IMR-90 (cell line): ENCODE results near the gene SLC2A1. TPM values are rescaled to one million over a fixed set of nuclear protein-coding genes. Genes with fewer than 3 reads are reported as not detected.

ENCODE experiments used
- ATAC-seq: fragments of 200-7000 bp; cut with Tn5 transposase; 2 replicates; pipeline ENCODE4 v1.9.1; 2020; ENCODE audit warnings: low read depth, mild to moderate bottlenecking, moderate library complexity
- BruUV-seq: library from RNA; stranded (reverse); fragments of 400-500 nt; replicated peaks from 2 replicates; lab custom pipeline; 2021; lab: Mats Ljungman, UMichigan
- CTCF ChIA-PET: fragments of 300-600 bp; formaldehyde crosslinking; extraction: SDS; loops from one replicate; lab custom pipeline; 2021; ENCODE audit warnings: antibody characterized with exemption; lab: Yijun Ruan, JAX
- POLR2A ChIA-PET: fragments of 300-600 bp; sonication (Branson Sonifier 250); formaldehyde crosslinking; loops from one replicate; lab custom pipeline; 2022; ENCODE audit warnings: antibody characterized with exemption; ENCODE audit not compliant: unreplicated experiment; lab: Charles Lee
- DNase-seq: peaks from one replicate; pipeline ENCODE4 v3.0.0; 2013
- H2AFZ ChIP-seq: replicated peaks from 2 replicates; pipeline ENCODE3; 2013; ENCODE audit warnings: low read length, mild to moderate bottlenecking; ENCODE audit not compliant: poor library complexity
- H2AK5ac ChIP-seq: 2 replicates; pipeline ENCODE4 v1.6.1; 2013; ENCODE audit warnings: low read depth, low read length, inconsistent platforms
- H2AK9ac ChIP-seq: replicated peaks from 2 replicates; pipeline ENCODE3; 2013; ENCODE audit warnings: mild to moderate bottlenecking, low read depth, low read length, moderate library complexity; ENCODE audit not compliant: poor library complexity
- H2BK120ac ChIP-seq: 2 replicates; pipeline ENCODE4 v1.6.1; 2013; ENCODE audit warnings: low read depth, low read length, inconsistent platforms
- H2BK15ac ChIP-seq: 3 replicates; pipeline ENCODE4 v1.6.1; 2013; ENCODE audit warnings: low read depth, low read length, inconsistent platforms
- H2BK20ac ChIP-seq: 2 replicates; pipeline ENCODE4 v1.6.1; 2013; ENCODE audit warnings: low read depth, mild to moderate bottlenecking, inconsistent platforms, low read length, moderate library complexity
- H2BK5ac ChIP-seq: 2 replicates; pipeline ENCODE4 v1.6.1; 2013; ENCODE audit warnings: mild to moderate bottlenecking, low read depth, low read length, inconsistent platforms; ENCODE audit not compliant: poor library complexity, severe bottlenecking
- H3K14ac ChIP-seq: replicated peaks from 2 replicates; pipeline ENCODE4 v1.6.1; 2013; ENCODE audit warnings: low read depth, low read length, inconsistent platforms
- H3K18ac ChIP-seq: 2 replicates; pipeline ENCODE4 v1.6.1; 2013; ENCODE audit warnings: low read depth, low read length, control low read depth
- H3K23ac ChIP-seq: 2 replicates; pipeline ENCODE4 v1.6.1; 2013; ENCODE audit warnings: low read depth, low read length, inconsistent platforms
- H3K27ac ChIP-seq: 2 replicates; pipeline ENCODE4 v1.5.1; 2013; ENCODE audit warnings: mild to moderate bottlenecking, control low read depth, low read length; ENCODE audit not compliant: insufficient read depth
- H3K27me3 ChIP-seq: 2 replicates; pipeline ENCODE4 v1.6.1; 2013; ENCODE audit warnings: low read length; ENCODE audit not compliant: control insufficient read depth, insufficient read depth
- H3K36me3 ChIP-seq: 2 replicates; pipeline ENCODE4 v1.6.1; 2013; ENCODE audit warnings: low read length, mixed read lengths; ENCODE audit not compliant: control insufficient read depth, insufficient read depth
- H3K4ac ChIP-seq: 2 replicates; pipeline ENCODE4 v1.6.1; 2013; ENCODE audit warnings: low read depth, low read length, inconsistent platforms
- H3K4me1 ChIP-seq: 2 replicates; pipeline ENCODE4 v1.6.1; 2013; ENCODE audit warnings: low read length, mixed read lengths; ENCODE audit not compliant: control insufficient read depth, insufficient read depth
- H3K4me2 ChIP-seq: 2 replicates; pipeline ENCODE4 v1.6.1; 2013; ENCODE audit warnings: low read depth, mild to moderate bottlenecking, control low read depth, low read length, moderate library complexity
- H3K4me3 ChIP-seq: 2 replicates; pipeline ENCODE4 v1.5.1; 2013; ENCODE audit warnings: low read depth, mild to moderate bottlenecking, control low read depth, low read length, moderate library complexity; ENCODE audit not compliant: insufficient read depth
- H3K56ac ChIP-seq: 2 replicates; pipeline ENCODE4 v1.6.1; 2013; ENCODE audit warnings: low read length, inconsistent platforms; ENCODE audit not compliant: insufficient read depth; ENCODE audit errors: extremely low read depth
- H3K79me1 ChIP-seq, 2 experiments: 2 replicates each; pipeline ENCODE4 v1.6.1; 2013; ENCODE audit warnings: low read length in 2 of 2, inconsistent platforms in 1 of 2, low read depth in 1 of 2
- H3K9ac ChIP-seq: 2 replicates; pipeline ENCODE4 v1.6.1; 2013; ENCODE audit warnings: low read depth, low read length, control low read depth
- H3K9me1 ChIP-seq: 2 replicates; pipeline ENCODE4 v1.6.1; 2013; ENCODE audit warnings: low read length, inconsistent platforms; ENCODE audit not compliant: insufficient read depth
- H3K9me3 ChIP-seq: 2 replicates; pipeline ENCODE4 v1.6.1; 2013; ENCODE audit warnings: low read length; ENCODE audit not compliant: control insufficient read depth, insufficient read depth
- H4K20me1 ChIP-seq: 2 replicates; pipeline ENCODE4 v1.6.1; 2013; ENCODE audit warnings: low read length, inconsistent platforms; ENCODE audit not compliant: insufficient read depth
- H4K5ac ChIP-seq: 2 replicates; pipeline ENCODE4 v1.6.1; 2013; ENCODE audit warnings: mild to moderate bottlenecking, low read depth, low read length, control low read depth
- H4K8ac ChIP-seq, 2 experiments: 2 replicates each; pipeline ENCODE4 v1.6.1; 2013; ENCODE audit warnings: low read depth in 2 of 2, low read length in 2 of 2, control low read depth in 1 of 2, inconsistent platforms in 1 of 2
- H4K91ac ChIP-seq: 2 replicates; pipeline ENCODE4 v1.6.1; 2013; ENCODE audit warnings: low read depth, low read length, inconsistent platforms; ENCODE audit not compliant: insufficient read depth
- CHD1 ChIP-seq: IDR thresholded peaks from 2 replicates; pipeline ENCODE4 v1.6.1; 2012; ENCODE audit warnings: low read depth, low read length, improper control_type of control experiment
- ELK1 ChIP-seq: fragments of 150-350 bp; IDR thresholded peaks from 2 replicates; pipeline ENCODE4 v1.6.1; 2016; ENCODE audit warnings: low read depth, mild to moderate bottlenecking, low read length, moderate library complexity, borderline replicate concordance
- FOS ChIP-seq: fragments of 150-350 bp; IDR thresholded peaks from 2 replicates; pipeline ENCODE4 v1.6.1; 2016; ENCODE audit warnings: low read depth, low read length
- MAZ ChIP-seq: IDR thresholded peaks from 2 replicates; pipeline ENCODE4 v1.6.1; 2012; ENCODE audit warnings: low read depth, mild to moderate bottlenecking, low read length, improper control_type of control experiment, moderate library complexity, borderline replicate concordance
- NFE2L2 ChIP-seq: fragments of 150-350 bp; IDR thresholded peaks from 2 replicates; pipeline ENCODE4 v1.6.1; 2016; ENCODE audit warnings: low read depth, mild to moderate bottlenecking, low read length
- RAD21 ChIP-seq: IDR thresholded peaks from 2 replicates; pipeline ENCODE4 v1.6.1; 2012; ENCODE audit warnings: low read length, improper control_type of control experiment
- RFX5 ChIP-seq: IDR thresholded peaks from 2 replicates; pipeline ENCODE4 v1.8.0; 2012; ENCODE audit warnings: low read depth, mild to moderate bottlenecking, low read length, moderate library complexity
- SMC3 ChIP-seq: fragments of 150-350 bp; IDR thresholded peaks from 2 replicates; pipeline ENCODE4 v1.6.1; 2016; ENCODE audit warnings: low read depth, mild to moderate bottlenecking, antibody characterized with exemption, low read length, moderate library complexity
- USF2 ChIP-seq: fragments of 150-350 bp; IDR thresholded peaks from 2 replicates; pipeline ENCODE4 v1.6.1; 2017; ENCODE audit warnings: mild to moderate bottlenecking, antibody characterized with exemption, low read length, low read depth
- WGBS, 2 experiments: methylation state at CpG; one replicate each; pipeline versions ENCODE4 v1.1.5 to v1.1.7; 2013; ENCODE audit warnings: missing lambda C conversion rate in 2 of 2; ENCODE audit not compliant: insufficient read length in 1 of 2; ENCODE audit errors: extremely low coverage in 2 of 2; 5-methylcytosine and 5-hydroxymethylcytosine counted together
- dilution Hi-C: fragments of 300-500 bp; cut with HindIII; formaldehyde crosslinking; loops from one replicate; pipeline ENCODE4 v1.14.3; 2018; ENCODE audit warnings: low sequenced_read_pairs; ENCODE audit not compliant: unreplicated experiment
- in situ Hi-C: fragments of 300-500 bp; cut with MboI; formaldehyde crosslinking; loops from 3 replicates; pipeline ENCODE4 v1.14.3; 2019; ENCODE audit warnings: low sequenced_read_pairs, inconsistent platforms, mixed read lengths
- intact Hi-C: fragments of 100-400 bp; cut with micrococcal nuclease; formaldehyde crosslinking; loops from 2 replicates; pipeline ENCODE4 v1.10.0; 2022
- polyA plus RNA-seq, 3 experiments: library from polyadenylated mRNA; depleted of rRNA; stranded (reverse); fragments of >200 nt; gene quantifications; 2 replicates each; pipeline ENCODE4 v1.2.3, GENCODE V29; 2012; ENCODE audit warnings: low replicate concordance in 1 of 3
- total RNA-seq: library from RNA; depleted of rRNA; stranded (reverse); fragments of >200 nt; gene quantifications from 2 replicates; pipeline ENCODE4 v1.2.3, GENCODE V29; 2012

Gene SLC2A1
- total and polyA plus RNA-seq, 2 of the 4 experiments (the other 2 are of a cell fraction), result 200 to 395 TPM

GRCh38 chr1:42921769-42922168, 36.9 kb downstream of the SLC2A1 start:
- Histone ChIP-seq H3K36me3 (peaks cover 15% of the 10 kb centered on the region), H3K4me1 (peaks cover 3% of the 10 kb centered on the region), H3K18ac (no peak overlapping the region), H3K9me3 (no peaks in the 10 kb centered on the region), H2AFZ (no peak overlapping the region), H3K27me3 (no peaks in the 10 kb centered on the region), H2BK120ac (no peak overlapping the region), H3K56ac (no peak overlapping the region), H3K9me1 (no peaks in the 10 kb centered on the region; the same call in 1 of the 2 replicates), H2BK20ac (no peak overlapping the region), H4K5ac (no peak overlapping the region), H3K9ac (no peak overlapping the region), H2BK5ac (no peak overlapping the region), H2BK15ac (no peak overlapping the region), H4K91ac (no peak overlapping the region), H2AK5ac (no peak overlapping the region), H4K8ac (no peak overlapping the region), H3K27ac (no peak overlapping the region), H3K79me1 (peaks cover 8% of the 10 kb centered on the region in 2 experiments; a peak in 2 of 4 replicates), H2AK9ac (no peak overlapping the region), H3K14ac (no peak overlapping the region), H3K4ac (no peak overlapping the region), H3K23ac (no peak overlapping the region), H3K4me2 (no peak overlapping the region), H3K4me3 (no peak overlapping the region), H4K20me1 (no peaks in the 10 kb centered on the region; the same call in 1 of the 2 replicates)
- in situ Hi-C loops (loop anchor here (5.0 to 25.0 kb wide), 2 partner anchors 146 to 491 kb away; no protein-coding TSS in a partner anchor), intact Hi-C loops (loop anchor here (2.0 kb wide), 1 partner anchor 151 kb away; no protein-coding TSS in a partner anchor), dilution Hi-C loops (no loop called here)
- no TSS peak for BruUV-seq
- ATAC-seq (no peak), DNase-seq (no peak)
- WGBS, 2 experiments, result no CpG with 5 or more reads among the region's 4 CpGs
- CTCF ChIA-PET, result interaction anchor here (1.0 to 4.7 kb wide), 3 partner anchors 9 to 163 kb away, joined by 3 to 29 read pairs (median 21); no protein-coding TSS in a partner anchor
- POLR2A ChIA-PET, result no interaction called here
- TF ChIP-seq CHD1 (no peak), MAZ (no peak), USF2 (no peak), ELK1 (no peak), NFE2L2 (no peak), FOS (no peak), SMC3 (no peak), RAD21 (no peak), RFX5 (no peak)
